Liver (tissue), 9 donors: ENCODE results near the gene AJAP1. TPM values are rescaled to one million over a fixed set of nuclear protein-coding genes. Genes with fewer than 3 reads are reported as not detected.

ENCODE experiments used
- DNase-seq: peaks from one replicate; pipeline ENCODE4 v3.0.0-alpha.2; 2017; ENCODE audit warnings: low spot score
- H3K27ac ChIP-seq, 2 donors: one replicate each; pipeline ENCODE4 v1.7.0; 2013; ENCODE audit warnings: inconsistent platforms in 2 of 2, low read length in 2 of 2, control low read depth in 1 of 2, low read depth in 1 of 2, mild to moderate bottlenecking in 1 of 2
- H3K27me3 ChIP-seq, 4 donors: one replicate each; pipeline versions ENCODE4 v1.6.1 to v1.7.0; 2013; ENCODE audit warnings: low read length in 3 of 4, inconsistent platforms in 1 of 4, mild to moderate bottlenecking in 1 of 4, moderate library complexity in 1 of 4; ENCODE audit not compliant: control insufficient read depth in 4 of 4, insufficient read depth in 4 of 4
- H3K36me3 ChIP-seq, 4 donors: one replicate each; pipeline versions ENCODE4 v1.6.1 to v1.7.0; 2013; ENCODE audit warnings: low read length in 3 of 4, mild to moderate bottlenecking in 3 of 4, low read depth in 1 of 4, moderate library complexity in 1 of 4; ENCODE audit not compliant: control insufficient read depth in 4 of 4, insufficient read depth in 3 of 4
- H3K4me1 ChIP-seq, 4 donors: one replicate each; pipeline versions ENCODE4 v1.6.1 to v1.7.0; 2013; ENCODE audit warnings: low read length in 3 of 4, mild to moderate bottlenecking in 3 of 4, moderate library complexity in 1 of 4; ENCODE audit not compliant: control insufficient read depth in 4 of 4, insufficient read depth in 4 of 4
- H3K4me3 ChIP-seq, 3 donors: one replicate each; pipeline versions ENCODE4 v1.6.1 to v1.7.0; 2013; ENCODE audit warnings: low read length in 3 of 3, control low read depth in 1 of 3, low read depth in 1 of 3, mild to moderate bottlenecking in 1 of 3
- H3K9ac ChIP-seq, 2 donors: one replicate each; pipeline ENCODE4 v1.7.0; 2013; ENCODE audit warnings: low read length in 2 of 2, mild to moderate bottlenecking in 2 of 2, moderate library complexity in 2 of 2, control low read depth in 1 of 2, low read depth in 1 of 2
- H3K9me3 ChIP-seq, 4 donors: one replicate each; pipeline versions ENCODE4 v1.6.1 to v1.7.0; 2013; ENCODE audit warnings: low read length in 3 of 4; ENCODE audit not compliant: control insufficient read depth in 4 of 4
- EGR1 ChIP-seq, 2 donors: IDR thresholded peaks; 2 replicates each; pipeline ENCODE4 v1.6.1; 2016 to 2018; ENCODE audit warnings: antibody characterized with exemption in 2 of 2, low read depth in 2 of 2
- FOXA1 ChIP-seq: IDR thresholded peaks from 2 replicates; pipeline ENCODE4 v1.6.1; 2016; ENCODE audit warnings: antibody characterized with exemption
- GABPA ChIP-seq, 2 donors: IDR thresholded peaks in 1 of 2; conservative IDR thresholded peaks in 1 of 2; 2 replicates each; pipeline ENCODE4 v1.6.1; 2016; ENCODE audit warnings: antibody characterized with exemption in 2 of 2, mild to moderate bottlenecking in 1 of 2, moderate library complexity in 1 of 2
- HNF4A ChIP-seq, 2 donors: conservative IDR thresholded peaks; 2 replicates each; pipeline ENCODE4 v1.6.1; 2016; ENCODE audit warnings: antibody characterized with exemption in 2 of 2, mild to moderate bottlenecking in 2 of 2
- HNF4G ChIP-seq: IDR thresholded peaks from 2 replicates; pipeline ENCODE4 v1.6.1; 2016; ENCODE audit warnings: antibody characterized with exemption
- RAD21 ChIP-seq, 2 donors: IDR thresholded peaks; 2 replicates each; pipeline ENCODE4 v1.6.1; 2016; ENCODE audit warnings: antibody characterized with exemption in 2 of 2, mild to moderate bottlenecking in 2 of 2
- RXRA ChIP-seq, 2 donors: IDR thresholded peaks; 2 replicates each; pipeline ENCODE4 v1.6.1; 2017 to 2018; ENCODE audit warnings: antibody characterized with exemption in 2 of 2, mild to moderate bottlenecking in 1 of 2
- TAF1 ChIP-seq: conservative IDR thresholded peaks from 2 replicates; pipeline ENCODE4 v1.6.1; 2016; ENCODE audit warnings: antibody characterized with exemption, mild to moderate bottlenecking
- YY1 ChIP-seq: IDR thresholded peaks from 2 replicates; pipeline ENCODE4 v1.6.1; 2016; ENCODE audit warnings: antibody characterized with exemption, mild to moderate bottlenecking
- WGBS: extraction: QIAGEN DNeasy Blood & Tissue Kit; methylation state at CpG from one replicate; pipeline ENCODE4 v1.1.7; 2013; 5-methylcytosine and 5-hydroxymethylcytosine counted together
- polyA plus RNA-seq, 2 donors: library from polyadenylated mRNA; stranded (reverse) in 1 of 2; unstranded in 1 of 2; fragments of 200-250 nt in 1 of 2; fragments of >200 nt in 1 of 2; fragmentation: Nextera tagmentation in 1 of 2; extraction: Ambion mirVana in 1 of 2; gene quantifications; one replicate each; pipeline versions ENCODE4 v1.2.1 to v1.2.3, GENCODE V29; 2013 to 2015
- total RNA-seq, 2 donors: library from RNA; depleted of rRNA; stranded (reverse); fragments of >200 nt; gene quantifications; one replicate each; pipeline ENCODE4 v1.2.3, GENCODE V29; 2014
- TF ChIP-seq, protein P1 (sequence below): IDR thresholded peaks from 2 replicates; pipeline ENCODE4 v1.6.1; 2016; ENCODE audit warnings: antibody characterized with exemption, mild to moderate bottlenecking
- TF ChIP-seq, protein P2 (sequence below): IDR thresholded peaks from 2 replicates; pipeline ENCODE4 v1.6.1; 2016; ENCODE audit warnings: antibody characterized with exemption
- TF ChIP-seq, protein P3 (sequence below): IDR thresholded peaks from 2 replicates; pipeline ENCODE4 v1.6.1; 2016; ENCODE audit warnings: antibody characterized with exemption
- TF ChIP-seq, protein P4 (sequence below): fragments of 150-350 bp; IDR thresholded peaks from 2 replicates; pipeline ENCODE4 v1.5.1; 2017; ENCODE audit warnings: improper control_type of control experiment, low read depth, low read length; ENCODE audit not compliant: missing input control
- donor health status: healthy.
- donor health status: healthy.
- donor health status: healthy.
- donor health status: healthy.
- donor health status: healthy.

Gene AJAP1
- total and polyA plus RNA-seq, 4 donors, result under 0.01 to 0.21 (median 0.08) TPM; not detected in 1

DNA sequence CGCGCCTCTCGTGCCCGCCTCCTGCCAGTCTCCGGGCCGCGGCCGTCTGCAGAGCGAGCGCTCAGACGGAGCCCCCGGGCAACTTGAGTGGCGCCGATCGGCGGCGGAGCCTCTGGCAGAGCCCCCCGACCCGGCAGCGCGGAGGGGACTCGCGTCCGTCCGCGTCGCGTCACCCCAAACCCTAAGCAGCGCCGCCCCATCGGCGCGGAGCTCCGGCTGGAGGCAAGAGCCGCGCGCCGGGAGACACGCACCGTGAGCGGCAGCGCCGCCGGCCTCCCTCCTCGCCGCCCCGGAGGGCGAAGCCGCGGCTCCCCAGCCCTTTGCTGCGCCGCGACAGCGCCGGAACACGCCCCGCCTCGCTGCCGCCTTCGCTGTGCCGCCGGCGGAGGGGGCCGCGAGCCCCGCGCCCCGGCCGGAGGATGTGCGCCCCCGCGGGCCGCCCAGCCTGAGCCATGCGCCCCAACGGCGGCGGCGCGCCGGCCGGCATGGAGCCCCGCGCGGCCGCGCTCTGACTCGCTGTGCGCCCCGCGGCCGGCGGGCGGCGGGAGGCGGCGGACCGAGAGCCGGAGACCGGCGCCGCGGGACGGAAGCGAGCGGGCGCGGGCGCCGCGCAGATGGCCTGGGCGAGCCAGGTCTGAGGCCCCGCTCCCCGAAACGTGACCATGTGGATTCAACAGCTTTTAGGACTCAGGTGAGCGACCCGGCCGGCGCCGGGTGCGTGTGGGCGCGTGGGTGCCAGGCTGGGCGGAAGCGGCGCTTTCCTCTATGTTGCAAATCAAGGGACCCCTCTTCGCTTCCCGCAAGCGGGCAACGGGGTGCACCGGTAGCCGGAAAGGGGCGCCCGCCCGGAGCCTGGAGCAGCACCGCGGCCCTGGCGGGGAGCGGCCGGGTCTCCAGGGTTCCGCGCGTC lies 610 bp downstream of the AJAP1 start:
- no peaks in the 10 kb centered on the region for H3K36me3 ChIP-seq
- H3K4me1 ChIP-seq, result peaks cover 0 to 8% (median 4%) of the 10 kb centered on the region in 4 donors
- H3K4me3 ChIP-seq, result peak overlapping the region in 1 of 3 donors; percentile 33
- no peak for DNase-seq
- H3K9me3 ChIP-seq, result no peaks in the 10 kb centered on the region
- WGBS, result 3% methylated on average over 142 of the region's 142 CpGs
- H3K27me3 ChIP-seq, result peaks cover 7 to 20% (median 10%) of the 10 kb centered on the region in 4 donors
- no peak overlapping the region for H3K9ac ChIP-seq
- no peak overlapping the region for H3K27ac ChIP-seq
- TF ChIP-seq, protein P1, sequence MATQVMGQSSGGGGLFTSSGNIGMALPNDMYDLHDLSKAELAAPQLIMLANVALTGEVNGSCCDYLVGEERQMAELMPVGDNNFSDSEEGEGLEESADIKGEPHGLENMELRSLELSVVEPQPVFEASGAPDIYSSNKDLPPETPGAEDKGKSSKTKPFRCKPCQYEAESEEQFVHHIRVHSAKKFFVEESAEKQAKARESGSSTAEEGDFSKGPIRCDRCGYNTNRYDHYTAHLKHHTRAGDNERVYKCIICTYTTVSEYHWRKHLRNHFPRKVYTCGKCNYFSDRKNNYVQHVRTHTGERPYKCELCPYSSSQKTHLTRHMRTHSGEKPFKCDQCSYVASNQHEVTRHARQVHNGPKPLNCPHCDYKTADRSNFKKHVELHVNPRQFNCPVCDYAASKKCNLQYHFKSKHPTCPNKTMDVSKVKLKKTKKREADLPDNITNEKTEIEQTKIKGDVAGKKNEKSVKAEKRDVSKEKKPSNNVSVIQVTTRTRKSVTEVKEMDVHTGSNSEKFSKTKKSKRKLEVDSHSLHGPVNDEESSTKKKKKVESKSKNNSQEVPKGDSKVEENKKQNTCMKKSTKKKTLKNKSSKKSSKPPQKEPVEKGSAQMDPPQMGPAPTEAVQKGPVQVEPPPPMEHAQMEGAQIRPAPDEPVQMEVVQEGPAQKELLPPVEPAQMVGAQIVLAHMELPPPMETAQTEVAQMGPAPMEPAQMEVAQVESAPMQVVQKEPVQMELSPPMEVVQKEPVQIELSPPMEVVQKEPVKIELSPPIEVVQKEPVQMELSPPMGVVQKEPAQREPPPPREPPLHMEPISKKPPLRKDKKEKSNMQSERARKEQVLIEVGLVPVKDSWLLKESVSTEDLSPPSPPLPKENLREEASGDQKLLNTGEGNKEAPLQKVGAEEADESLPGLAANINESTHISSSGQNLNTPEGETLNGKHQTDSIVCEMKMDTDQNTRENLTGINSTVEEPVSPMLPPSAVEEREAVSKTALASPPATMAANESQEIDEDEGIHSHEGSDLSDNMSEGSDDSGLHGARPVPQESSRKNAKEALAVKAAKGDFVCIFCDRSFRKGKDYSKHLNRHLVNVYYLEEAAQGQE, result no peak
- TF ChIP-seq HNF4A (conservative IDR thresholded peaks at IDR 0.05) (no peak), YY1 (no peak), FOXA1 (no peak), TAF1 (no peak), RAD21 (IDR thresholded peaks at IDR 0.05) (no peak), GABPA (IDR thresholded peaks at IDR 0.05 in 1 of 2, conservative IDR thresholded peaks at IDR 0.05 in 1 of 2) (no peak), EGR1 (IDR thresholded peaks at IDR 0.05; ENCODE audit: low read depth in 2 of 2) (no peak), RXRA (IDR thresholded peaks at IDR 0.05) (no peak), HNF4G (no peak)
- TF ChIP-seq, protein P2, sequence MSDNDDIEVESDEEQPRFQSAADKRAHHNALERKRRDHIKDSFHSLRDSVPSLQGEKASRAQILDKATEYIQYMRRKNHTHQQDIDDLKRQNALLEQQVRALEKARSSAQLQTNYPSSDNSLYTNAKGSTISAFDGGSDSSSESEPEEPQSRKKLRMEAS, result no peak
- TF ChIP-seq, protein P3, sequence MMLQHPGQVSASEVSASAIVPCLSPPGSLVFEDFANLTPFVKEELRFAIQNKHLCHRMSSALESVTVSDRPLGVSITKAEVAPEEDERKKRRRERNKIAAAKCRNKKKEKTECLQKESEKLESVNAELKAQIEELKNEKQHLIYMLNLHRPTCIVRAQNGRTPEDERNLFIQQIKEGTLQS, result no peak

DNA sequence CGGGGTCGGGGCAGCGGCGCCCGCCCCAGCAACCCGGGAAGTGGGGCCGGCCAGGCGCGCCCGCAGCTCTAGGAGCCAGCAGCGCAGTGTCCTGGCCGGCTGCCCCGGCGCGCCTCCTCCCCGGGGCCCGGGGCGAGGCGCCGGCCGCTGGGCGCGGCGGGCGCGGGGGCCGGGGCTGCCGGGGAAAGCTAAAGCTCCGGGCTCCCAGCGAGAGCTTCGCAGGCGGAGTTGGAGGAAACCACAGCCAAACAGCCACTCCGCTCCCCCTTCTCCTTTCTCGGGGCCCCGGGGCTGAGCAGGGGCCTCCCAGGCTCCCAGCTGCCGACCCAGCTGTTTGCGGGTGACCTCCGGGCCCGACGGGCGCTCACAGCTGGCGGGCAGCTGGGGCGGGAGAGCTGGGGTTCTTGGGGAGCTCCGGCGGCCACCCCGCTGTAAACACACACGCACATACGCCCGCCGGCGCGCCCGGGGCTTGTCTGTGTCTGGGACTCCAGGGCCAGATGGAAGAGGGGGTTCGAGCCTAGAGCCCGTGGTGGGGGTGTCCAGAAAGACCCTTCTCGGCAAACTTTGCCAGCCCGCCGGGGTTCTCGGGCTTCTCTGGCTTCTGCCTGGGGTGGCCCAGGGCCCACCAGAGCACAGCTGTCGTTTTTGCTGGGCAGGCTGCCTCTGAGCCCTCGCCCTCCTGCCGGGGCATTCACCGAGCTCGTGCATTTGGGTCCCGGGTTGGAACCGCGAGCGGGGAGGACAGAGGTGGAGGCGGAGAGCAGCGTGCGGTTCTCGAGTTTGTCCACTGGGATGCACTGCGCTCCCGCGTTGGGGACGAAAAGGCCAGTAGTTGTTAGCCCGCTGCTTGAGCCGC lies 1.5 kb downstream of the AJAP1 start:
- WGBS, result 2% methylated on average over 78 of the region's 78 CpGs
- no peaks in the 10 kb centered on the region for H3K9me3 ChIP-seq
- peaks cover 7 to 20% (median 10%) of the 10 kb centered on the region in 4 donors for H3K27me3 ChIP-seq
- peak overlapping the region in 1 of 3 donors; percentile 33 for H3K4me3 ChIP-seq
- H3K36me3 ChIP-seq, result no peaks in the 10 kb centered on the region
- no peak for TF ChIP-seq YY1
- TF ChIP-seq, protein P3, result no peak
- peak; percentile 66 to 75 for TF ChIP-seq RAD21 (IDR thresholded peaks at IDR 0.05)
- TF ChIP-seq, protein P2, result no peak
- TF ChIP-seq, protein P4, sequence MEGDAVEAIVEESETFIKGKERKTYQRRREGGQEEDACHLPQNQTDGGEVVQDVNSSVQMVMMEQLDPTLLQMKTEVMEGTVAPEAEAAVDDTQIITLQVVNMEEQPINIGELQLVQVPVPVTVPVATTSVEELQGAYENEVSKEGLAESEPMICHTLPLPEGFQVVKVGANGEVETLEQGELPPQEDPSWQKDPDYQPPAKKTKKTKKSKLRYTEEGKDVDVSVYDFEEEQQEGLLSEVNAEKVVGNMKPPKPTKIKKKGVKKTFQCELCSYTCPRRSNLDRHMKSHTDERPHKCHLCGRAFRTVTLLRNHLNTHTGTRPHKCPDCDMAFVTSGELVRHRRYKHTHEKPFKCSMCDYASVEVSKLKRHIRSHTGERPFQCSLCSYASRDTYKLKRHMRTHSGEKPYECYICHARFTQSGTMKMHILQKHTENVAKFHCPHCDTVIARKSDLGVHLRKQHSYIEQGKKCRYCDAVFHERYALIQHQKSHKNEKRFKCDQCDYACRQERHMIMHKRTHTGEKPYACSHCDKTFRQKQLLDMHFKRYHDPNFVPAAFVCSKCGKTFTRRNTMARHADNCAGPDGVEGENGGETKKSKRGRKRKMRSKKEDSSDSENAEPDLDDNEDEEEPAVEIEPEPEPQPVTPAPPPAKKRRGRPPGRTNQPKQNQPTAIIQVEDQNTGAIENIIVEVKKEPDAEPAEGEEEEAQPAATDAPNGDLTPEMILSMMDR, result peak; percentile 49
- peaks cover 0 to 8% (median 4%) of the 10 kb centered on the region in 4 donors for H3K4me1 ChIP-seq
- no peak overlapping the region for H3K9ac ChIP-seq
- DNase-seq, result peak; percentile 41
- H3K27ac ChIP-seq, result no peak overlapping the region
